H1 (cell line): ENCODE data around the gene ARHGEF10L. TPM values are rescaled to one million over a fixed set of nuclear protein-coding genes. Genes with fewer than 3 reads are reported as not detected.

Source experiments
- CTCF ChIA-PET: fragments of 300-600 bp; sonication (Branson Sonifier 250); formaldehyde crosslinking; loops from one replicate; lab custom pipeline; 2021; ENCODE audit not compliant: partially characterized antibody; lab: Charles Lee
- POLR2A ChIA-PET: fragments of 300-600 bp; sonication (Branson Sonifier 250); formaldehyde crosslinking; loops from one replicate; lab custom pipeline; 2021; ENCODE audit warnings: inconsistent platforms; ENCODE audit not compliant: partially characterized antibody; lab: Charles Lee
- DNase-seq, 2 experiments: peaks; one replicate each; pipeline versions ENCODE4 v3.0.0 to v3.0.0-alpha.2; 2010 to 2022; ENCODE audit warnings: low spot score in 2 of 2, low read depth in 1 of 2, mixed read lengths in 1 of 2
- FAIRE-seq: peaks from 2 replicates; lab custom pipeline; 2011; peaks lifted over from hg19 to GRCh38; lab: Jason Lieb, UNC
- H2AFZ ChIP-seq: 2 replicates; pipeline ENCODE4 v1.8.1; 2012; ENCODE audit warnings: low read length, inconsistent platforms
- H2AK5ac ChIP-seq: 2 replicates; pipeline ENCODE4 v1.6.1; 2013; ENCODE audit warnings: low read depth, low read length
- H2BK120ac ChIP-seq: replicated peaks from 2 replicates; pipeline ENCODE3; 2013; ENCODE audit warnings: low read depth, low read length, inconsistent platforms
- H2BK12ac ChIP-seq: 2 replicates; pipeline ENCODE4 v1.6.1; 2013; ENCODE audit warnings: low read depth, low read length
- H2BK15ac ChIP-seq: 2 replicates; pipeline ENCODE4 v1.6.1; 2013; ENCODE audit warnings: low read length
- H2BK20ac ChIP-seq: 2 replicates; pipeline ENCODE4 v1.6.1; 2013; ENCODE audit warnings: low read length
- H2BK5ac ChIP-seq: 2 replicates; pipeline ENCODE4 v1.6.1; 2013; ENCODE audit warnings: low read depth, low read length
- H3K14ac ChIP-seq: 2 replicates; pipeline ENCODE4 v1.6.1; 2013; ENCODE audit warnings: inconsistent platforms; ENCODE audit not compliant: insufficient read length
- H3K18ac ChIP-seq: 2 replicates; pipeline ENCODE4 v1.6.1; 2013; ENCODE audit warnings: low read length; ENCODE audit errors: extremely low read depth
- H3K23ac ChIP-seq: 2 replicates; pipeline ENCODE4 v1.6.1; 2013; ENCODE audit warnings: inconsistent platforms; ENCODE audit not compliant: insufficient read length
- H3K23me2 ChIP-seq: 2 replicates; pipeline ENCODE4 v1.6.1; 2013; ENCODE audit warnings: low read depth, low read length
- H3K27ac ChIP-seq: 2 replicates; pipeline ENCODE4 v1.6.1; 2011; ENCODE audit warnings: low read depth, low read length, inconsistent platforms
- H3K27me3 ChIP-seq, 4 experiments: replicated peaks in 1 of 4; 1 replicate in 1 of 4; 2 replicates in 3 of 4; pipeline versions ENCODE4 v1.6.1 to v1.8.1; 2011 to 2013; ENCODE audit warnings: low read length in 3 of 4, mild to moderate bottlenecking in 3 of 4, inconsistent platforms in 2 of 4, mixed read lengths in 2 of 4, moderate library complexity in 1 of 4; ENCODE audit not compliant: control insufficient read depth in 3 of 4, insufficient read depth in 3 of 4; ENCODE audit errors: extremely low read depth in 1 of 4
- H3K36me3 ChIP-seq, 4 experiments: 2 replicates each; pipeline versions ENCODE4 v1.6.1 to v1.8.1; 2011 to 2013; ENCODE audit warnings: mild to moderate bottlenecking in 4 of 4, low read length in 3 of 4, moderate library complexity in 2 of 4, control low read depth in 1 of 4, inconsistent platforms in 1 of 4; ENCODE audit not compliant: insufficient read depth in 4 of 4, control insufficient read depth in 2 of 4
- H3K4ac ChIP-seq: replicated peaks from 2 replicates; pipeline ENCODE3; 2013; ENCODE audit warnings: low read length, low read depth, mixed read lengths, inconsistent platforms; ENCODE audit not compliant: insufficient read length
- H3K4me1 ChIP-seq, 4 experiments: replicated peaks in 1 of 4; 1 replicate in 1 of 4; 2 replicates in 3 of 4; pipeline versions ENCODE4 v1.6.1 to v1.8.1; 2011 to 2013; ENCODE audit warnings: low read length in 3 of 4, inconsistent platforms in 2 of 4, mixed read lengths in 1 of 4; ENCODE audit not compliant: insufficient read depth in 4 of 4, control insufficient read depth in 3 of 4
- H3K4me2 ChIP-seq, 2 experiments: 2 replicates each; pipeline versions ENCODE4 v1.6.1 to v1.8.1; 2011 to 2013; ENCODE audit warnings: low read depth in 2 of 2, low read length in 2 of 2, control low read depth in 1 of 2, inconsistent platforms in 1 of 2, mild to moderate bottlenecking in 1 of 2; ENCODE audit not compliant: insufficient read depth in 1 of 2
- H3K4me3 ChIP-seq, 4 experiments: fragments of 200-600, 300-600 bp in 1 of 4; sonication (generic), shearing (Covaris generic), sonication (Bioruptor Twin) in 1 of 4; 2 replicates each; pipeline versions ENCODE4 v1.5.1 to v1.8.1; 2011 to 2016; ENCODE audit warnings: low read length in 4 of 4, low read depth in 3 of 4, control low read depth in 2 of 4, inconsistent platforms in 2 of 4, mild to moderate bottlenecking in 2 of 4, mixed read lengths in 1 of 4, moderate library complexity in 1 of 4; ENCODE audit not compliant: insufficient read depth in 2 of 4; ENCODE audit errors: extremely low read depth in 1 of 4
- H3K56ac ChIP-seq: replicated peaks from 2 replicates; pipeline ENCODE3; 2013; ENCODE audit warnings: low read depth, mild to moderate bottlenecking, mixed read lengths, low read length, inconsistent platforms; ENCODE audit not compliant: insufficient read length
- H3K79me1 ChIP-seq: 2 replicates; pipeline ENCODE4 v1.6.1; 2013; ENCODE audit warnings: low read depth, low read length, control low read depth
- H3K79me2 ChIP-seq, 2 experiments: 2 replicates each; pipeline versions ENCODE4 v1.6.1 to v1.8.1; 2012 to 2013; ENCODE audit warnings: low read length in 2 of 2, mild to moderate bottlenecking in 2 of 2, inconsistent platforms in 1 of 2; ENCODE audit not compliant: insufficient read depth in 2 of 2, control insufficient read depth in 1 of 2
- H3K9ac ChIP-seq, 4 experiments: replicated peaks in 1 of 4; 1 replicate in 1 of 4; 2 replicates in 3 of 4; pipeline versions ENCODE4 v1.6.1 to v1.8.1; 2011 to 2013; ENCODE audit warnings: low read depth in 3 of 4, low read length in 3 of 4, control low read depth in 2 of 4, mild to moderate bottlenecking in 2 of 4, moderate library complexity in 2 of 4, inconsistent platforms in 1 of 4; ENCODE audit errors: extremely low read depth in 1 of 4
- H3K9me3 ChIP-seq, 2 experiments: 2 replicates each; pipeline versions ENCODE4 v1.6.1 to v1.8.1; 2012 to 2013; ENCODE audit warnings: mild to moderate bottlenecking in 2 of 2, moderate library complexity in 2 of 2, control low read depth in 1 of 2, inconsistent platforms in 1 of 2, low read depth in 1 of 2, low read length in 1 of 2, mixed read lengths in 1 of 2; ENCODE audit not compliant: insufficient read depth in 2 of 2
- H4K20me1 ChIP-seq, 2 experiments: replicated peaks in 1 of 2; 2 replicates each; pipeline versions ENCODE3 to v1.8.1; 2011 to 2013; ENCODE audit warnings: inconsistent platforms in 2 of 2, low read length in 2 of 2, mild to moderate bottlenecking in 1 of 2; ENCODE audit not compliant: insufficient read depth in 2 of 2, control insufficient read depth in 1 of 2
- H4K5ac ChIP-seq: 2 replicates; pipeline ENCODE4 v1.6.1; 2013; ENCODE audit warnings: low read length, low read depth, mixed read lengths, inconsistent platforms; ENCODE audit not compliant: insufficient read length
- H4K8ac ChIP-seq: 2 replicates; pipeline ENCODE4 v1.8.0; 2013; ENCODE audit warnings: mild to moderate bottlenecking, moderate library complexity, low read length, inconsistent platforms; ENCODE audit not compliant: insufficient read depth; ENCODE audit errors: extremely low read depth
- H4K91ac ChIP-seq: replicated peaks from 2 replicates; pipeline ENCODE3; 2013; ENCODE audit warnings: low read length, mixed read lengths, inconsistent platforms; ENCODE audit not compliant: insufficient read length
- WGBS, 2 experiments: shearing (Covaris generic) in 1 of 2; methylation state at CpG; one replicate each; pipeline versions ENCODE4 v1.1.6 to v1.1.7; 2013 to 2015; ENCODE audit warnings: low lambda C conversion rate in 2 of 2, mixed read lengths in 2 of 2, inconsistent platforms in 1 of 2, low coverage in 1 of 2, missing lambda C conversion rate in 1 of 2; ENCODE audit not compliant: insufficient replicate concordance in 2 of 2, insufficient coverage in 1 of 2, insufficient read length in 1 of 2; ENCODE audit errors: extremely low coverage in 1 of 2, missing lambda C conversion rate in 1 of 2; 5-methylcytosine and 5-hydroxymethylcytosine counted together
- polyA plus RNA-seq, 7 experiments: library from polyadenylated mRNA; depleted of rRNA in 3 of 7; stranded (reverse) in 5 of 7; unstranded in 2 of 7; fragments of >200 nt in 5 of 7; fragments of 200-250 nt in 2 of 7; gene quantifications; 1 replicate in 5 of 7; 2 replicates in 1 of 7; 4 replicates in 1 of 7; pipeline versions ENCODE4 v1.2.1 to v1.2.3, GENCODE V29; 2011 to 2013; ENCODE audit warnings: missing spikeins in 2 of 7, mixed read lengths in 2 of 7
- total RNA-seq: library from RNA; stranded (reverse); fragmentation: NEBNext Ultra II Directional; extraction: Animal tissue kit (Norgen Biotek cat#: 25700); gene quantifications from 2 replicates; pipeline ENCODE4 v1.2.1, GENCODE V29; 2021

Gene ARHGEF10L
- total and polyA plus RNA-seq, 2 of the 8 experiments (the other 6 are each of a cell fraction or from before 2014, with no cell fraction given): 33.6 to 39.6 TPM

DNA sequence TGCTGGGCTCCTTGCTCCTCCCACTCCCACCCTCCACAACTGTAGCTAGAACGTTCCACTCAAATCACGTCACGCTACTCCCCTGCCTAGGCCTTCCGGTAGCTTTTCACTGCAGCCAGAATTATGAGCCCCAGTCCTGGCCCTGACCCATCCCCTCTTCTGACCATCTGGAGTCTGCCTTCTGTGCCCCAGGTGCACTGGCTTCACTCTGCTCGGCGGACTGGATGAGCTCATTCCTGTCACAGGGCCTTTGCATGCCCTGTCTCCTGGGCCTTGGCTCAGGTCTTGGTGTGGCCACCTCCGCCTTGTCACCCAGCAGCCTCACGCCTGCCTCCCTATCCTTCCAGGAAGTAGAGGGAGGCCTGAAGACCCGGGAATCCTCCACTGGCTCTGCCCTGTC is 153.1 kb downstream of the ARHGEF10L start:
- H2BK12ac ChIP-seq: no peak overlapping the region
- no peaks in the 10 kb centered on the region for H3K23me2 ChIP-seq
- H3K4me2 ChIP-seq: no peak overlapping the region
- ChIA-PET POLR2A (interaction anchor here (1.1 to 1.2 kb wide), 2 partner anchors 9 to 10 kb away, joined by 3 read pairs; no protein-coding TSS in a partner anchor), CTCF (interaction anchor here (0.6 to 10.6 kb wide), 16 partner anchors 9 to 1261 kb away, joined by 3 to 127 read pairs (median 3); no protein-coding TSS in a partner anchor)
- H3K79me1 ChIP-seq: no peaks in the 10 kb centered on the region
- no peaks in the 10 kb centered on the region for H3K79me2 ChIP-seq
- no peak overlapping the region for H3K23ac ChIP-seq
- H4K91ac ChIP-seq: no peak overlapping the region
- no peak overlapping the region for H3K56ac ChIP-seq
- H3K18ac ChIP-seq: no peak overlapping the region
- H4K5ac ChIP-seq: no peak overlapping the region
- H2BK15ac ChIP-seq: no peak overlapping the region
- FAIRE-seq (no peak), DNase-seq (no peak)
- no peak overlapping the region for H2BK5ac ChIP-seq
- H3K27ac ChIP-seq: no peak overlapping the region
- H3K9ac ChIP-seq: no peak overlapping the region
- H2AFZ ChIP-seq: no peak overlapping the region
- H2AK5ac ChIP-seq: no peak overlapping the region
- H3K4me3 ChIP-seq: no peak overlapping the region
- peaks cover 0 to 6% (median 2%) of the 10 kb centered on the region in 4 experiments; a peak in 3 of 7 replicates for H3K4me1 ChIP-seq
- H3K36me3 ChIP-seq: peaks cover 0 to 16% (median 4%) of the 10 kb centered on the region in 4 experiments; a peak in 4 of 8 replicates
- H3K27me3 ChIP-seq: no peaks in the 10 kb centered on the region
- no peak overlapping the region for H4K8ac ChIP-seq
- 81% methylated on average over 9 of the region's 9 CpGs; no CpG with 5 or more reads in 1 of the 2 experiments for WGBS, 2 experiments
- H3K9me3 ChIP-seq: no peaks in the 10 kb centered on the region
- H2BK120ac ChIP-seq: no peak overlapping the region
- no peak overlapping the region for H3K14ac ChIP-seq
- H4K20me1 ChIP-seq: peaks cover 0 to 4% of the 10 kb centered on the region in 2 experiments
- H3K4ac ChIP-seq: no peak overlapping the region
- no peak overlapping the region for H2BK20ac ChIP-seq
